NCI-H2029 treated with DMSO at 0.1 percent for 48 hours (cell line): Measurements from ENCODE around the gene XYLT2.

ENCODE experiments used
- DNase-seq: peaks from one replicate; lab custom pipeline; 2025; lab: John Stamatoyannopoulos, UW

XYLT2 gene

GRCh38 chr17:50363217-50364060 lies 17.5 kb downstream of the XYLT2 start:
- DNase-seq: no peak

- DNase-seq: no peak
These were observed 18.1 kb downstream of the XYLT2 start for GRCh38 chr17:50364061-50364458.

GRCh38 chr17:50364715-50365114 lies 18.8 kb downstream of the XYLT2 start:
- no peak for DNase-seq

GRCh38 chr17:50365165-50365564 lies 19.2 kb downstream of the XYLT2 start:
- no peak for DNase-seq

GRCh38 chr17:50365649-50366393 lies 19.9 kb downstream of the XYLT2 start:
- DNase-seq: no peak

- DNase-seq: no peak
These were observed 21.5 kb downstream of the XYLT2 start for GRCh38 chr17:50367401-50367800.

- DNase-seq: no peak
These were observed 24.1 kb downstream of the XYLT2 start for GRCh38 chr17:50370052-50370451.

- DNase-seq: no peak
These were observed 25.6 kb downstream of the XYLT2 start for GRCh38 chr17:50371526-50371925.

- no peak for DNase-seq
These were observed 26.4 kb downstream of the XYLT2 start for GRCh38 chr17:50372222-50372757.

- peak; percentile 85 for DNase-seq
These were observed 27.0 kb downstream of the XYLT2 start, which contains the start of the genes EME1 and MRPL27 for GRCh38 chr17:50372758-50373556. Gene EME1, plus strand, starts transcription at chr17:50373229. Its CDS starts 1,980 bp downstream, at chr17:50375209. Gene MRPL27, minus strand, starts transcription at chr17:50373184. Its CDS starts 14 bp downstream, at chr17:50373170.

- DNase-seq: no peak
These were observed 27.8 kb downstream of the XYLT2 start for GRCh38 chr17:50373705-50374104.

- DNase-seq: no peak
These were observed 30.1 kb downstream of the XYLT2 start for GRCh38 chr17:50375858-50376538.

GRCh38 chr17:50379351-50380132 lies 33.6 kb downstream of the XYLT2 start:
- DNase-seq: no peak

- DNase-seq: no peak
These were observed 34.7 kb downstream of the XYLT2 start for GRCh38 chr17:50380369-50381259.

- no peak for DNase-seq
These were observed 35.4 kb downstream of the XYLT2 start for GRCh38 chr17:50381260-50381815.

- no peak for DNase-seq
These were observed 36.0 kb downstream of the XYLT2 start for GRCh38 chr17:50381920-50382319.

- no peak for DNase-seq
These were observed 37.0 kb downstream of the XYLT2 start for GRCh38 chr17:50382931-50383330.

GRCh38 chr17:50386510-50386909 lies 40.6 kb downstream of the XYLT2 start:
- no peak for DNase-seq

GRCh38 chr17:50388728-50389127 lies 42.8 kb downstream of the XYLT2 start:
- DNase-seq: no peak
